GM18951 (cell line): ENCODE measurements around the gene SUGP2.

Experiments used
- POLR2A ChIP-seq: IDR thresholded peaks from 4 replicates; pipeline ENCODE4 v1.6.1; 2011; ENCODE audit warnings: mild to moderate bottlenecking; ENCODE audit not compliant: insufficient read length, insufficient read depth; ENCODE audit errors: extremely low read depth
- in situ Hi-C: fragments of 300-500 bp; cut with MboI; formaldehyde crosslinking; loops from one replicate; pipeline ENCODE4 v1.12.0; 2022; ENCODE audit warnings: low sequenced_read_pairs, mixed read lengths, inconsistent platforms; ENCODE audit not compliant: unreplicated experiment

The SUGP2 gene

DNA sequence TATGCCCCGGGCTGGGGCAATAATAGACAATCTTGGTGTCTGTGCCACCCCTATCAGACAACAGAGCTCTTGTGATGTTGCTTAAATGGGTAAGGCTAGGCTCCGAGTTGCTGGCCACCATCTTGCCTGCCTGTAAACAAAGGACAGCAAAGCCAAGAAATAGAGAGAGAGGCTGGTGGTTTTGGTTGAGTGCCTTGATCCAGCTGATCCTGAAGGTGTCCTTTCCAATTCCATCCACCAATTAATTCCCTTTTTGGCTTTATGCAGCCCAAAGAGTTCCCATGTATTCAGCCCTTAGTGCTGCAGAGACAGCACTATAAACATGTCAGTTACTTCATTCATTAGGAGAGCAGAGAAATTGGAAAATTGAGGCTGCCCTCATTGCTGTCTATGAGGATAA, 50.6 kb downstream of the SUGP2 start:
- in situ Hi-C loops: no loop called here
- no peak for TF ChIP-seq POLR2A

- in situ Hi-C loops: no loop called here
Observed at GRCh38 chr19:18980432-18981020, 52.8 kb downstream of the SUGP2 start.

GRCh38 chr19:18978616-18979015, 54.7 kb downstream of the SUGP2 start:
- in situ Hi-C loops: no loop called here
- TF ChIP-seq POLR2A: no peak

More at GRCh38 chr19:18980432-18981020, 52.8 kb downstream of the SUGP2 start:
- TF ChIP-seq POLR2A: no peak

DNA sequence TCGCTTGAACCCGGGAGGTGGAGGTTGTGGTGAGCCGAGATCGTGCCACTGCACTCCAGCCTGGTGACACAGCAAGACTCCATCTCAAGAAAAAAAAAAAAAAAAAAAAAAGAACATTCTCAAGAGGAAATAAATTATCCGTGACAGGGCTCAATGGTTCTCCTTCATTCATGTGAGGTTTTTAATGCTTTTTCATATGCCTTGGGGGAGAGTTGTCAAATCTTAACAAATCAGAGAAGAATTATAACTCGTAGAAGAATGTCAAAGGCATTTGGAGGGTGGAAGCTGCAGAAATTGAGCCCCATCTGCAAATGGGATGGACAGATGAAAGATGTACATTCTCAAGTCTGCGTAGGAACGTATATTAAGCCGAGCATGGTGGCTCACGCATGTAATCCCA, 57.4 kb downstream of the SUGP2 start:
- in situ Hi-C loops: no loop called here
- no peak for TF ChIP-seq POLR2A

GRCh38 chr19:18975011-18975410, 58.3 kb downstream of the SUGP2 start:
- in situ Hi-C loops: no loop called here
- TF ChIP-seq POLR2A: no peak

DNA sequence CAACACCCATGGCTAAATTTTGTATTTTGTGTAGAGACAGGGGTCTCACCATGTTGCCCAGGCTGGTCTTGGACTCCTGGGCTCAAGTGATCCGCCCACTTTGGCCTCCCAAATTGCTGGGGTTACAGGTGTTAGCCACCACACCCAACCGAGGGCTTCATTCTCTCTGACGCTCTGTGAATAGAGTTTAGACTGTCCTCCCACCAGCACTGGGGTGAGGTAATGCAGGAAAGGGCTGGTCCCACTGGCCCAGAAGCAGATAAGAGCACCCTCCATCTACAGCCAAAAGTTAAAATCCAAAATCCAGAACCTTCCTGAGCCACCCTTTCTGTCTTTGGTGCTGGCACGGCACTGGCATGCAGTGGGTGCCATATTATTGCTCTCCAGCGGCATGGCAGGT, 60.5 kb downstream of the SUGP2 start:
- in situ Hi-C loops: no loop called here
- TF ChIP-seq POLR2A: no peak

- TF ChIP-seq POLR2A: no peak
- in situ Hi-C loops: no loop called here
Observed at GRCh38 chr19:18972301-18972811, 61.0 kb downstream of the SUGP2 start.

DNA sequence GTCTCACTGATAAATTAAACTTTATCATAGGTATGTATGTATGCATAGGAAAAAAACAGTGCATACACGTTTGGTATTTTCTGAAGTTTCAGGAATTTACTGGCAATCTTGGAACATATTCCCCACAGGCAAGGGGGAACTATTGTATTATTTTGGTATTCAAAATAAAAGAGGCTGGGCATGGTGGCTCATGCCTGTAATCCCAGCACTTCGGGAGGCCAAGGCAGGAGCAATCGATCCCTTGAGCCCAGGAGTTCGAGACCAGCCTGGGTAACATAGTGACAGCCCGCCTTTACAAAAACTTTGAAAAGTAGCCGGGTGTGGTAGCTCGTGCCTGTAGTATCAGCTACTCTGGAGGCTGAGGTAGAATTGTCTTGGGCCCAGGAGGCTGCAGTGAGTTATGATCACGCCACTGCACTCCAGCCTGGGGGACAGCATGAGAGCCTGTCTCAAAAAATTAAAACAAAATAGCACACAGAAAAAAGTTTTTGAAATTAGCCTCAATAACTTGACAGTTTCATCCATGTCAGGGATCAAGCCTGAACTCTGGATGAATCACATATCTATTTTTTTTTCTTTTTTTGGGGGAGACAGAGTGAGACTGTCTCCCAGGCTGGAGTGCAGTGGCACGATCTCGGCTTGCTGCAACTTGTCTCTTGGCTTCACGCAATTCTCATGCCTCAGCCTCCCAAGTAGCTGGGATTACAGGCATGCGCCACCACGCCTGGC, 63.2 kb downstream of the SUGP2 start:
- in situ Hi-C loops: no loop called here

DNA sequence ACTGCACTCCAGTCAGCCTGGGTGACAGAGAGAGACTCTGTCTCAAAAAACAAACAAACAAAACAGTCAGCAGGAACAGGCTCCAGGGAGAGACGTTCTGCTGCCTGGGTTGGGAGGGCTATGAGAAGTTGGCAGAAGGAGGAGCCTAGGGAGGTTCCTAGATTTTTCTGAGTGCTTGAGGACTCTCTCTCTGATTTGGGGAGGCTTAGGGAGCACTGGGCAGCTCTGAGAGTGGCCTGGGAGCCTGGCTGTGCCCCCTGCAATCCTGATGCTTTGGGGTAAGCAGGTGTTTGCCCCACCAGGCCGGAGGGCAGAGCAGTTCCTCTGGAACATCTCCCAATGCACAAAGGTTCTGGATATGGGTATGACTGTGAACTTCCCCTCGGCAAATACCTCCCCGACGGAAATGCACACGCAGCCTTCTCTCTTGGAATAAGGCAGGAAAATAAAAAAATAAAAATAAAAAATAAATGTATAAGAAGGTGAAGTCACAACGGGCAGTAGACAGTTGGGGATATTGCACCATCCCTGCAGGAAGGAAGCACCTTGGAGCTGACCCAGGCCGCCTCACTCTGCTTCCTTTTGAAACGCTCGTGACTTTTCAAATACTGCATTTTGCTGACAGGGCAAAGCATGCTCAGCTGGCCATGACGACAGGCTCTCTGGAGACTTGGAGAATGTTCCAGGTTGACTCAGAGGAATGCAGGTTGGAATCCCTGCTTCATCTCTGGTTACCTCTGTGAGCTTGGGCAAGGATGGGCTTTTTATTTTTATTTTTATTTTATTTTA, 65.8 kb downstream of the SUGP2 start:
- TF ChIP-seq POLR2A: no peak
- in situ Hi-C loops: no loop called here

More for the DNA sequence above, 63.2 kb downstream of the SUGP2 start:
- no peak for TF ChIP-seq POLR2A

DNA sequence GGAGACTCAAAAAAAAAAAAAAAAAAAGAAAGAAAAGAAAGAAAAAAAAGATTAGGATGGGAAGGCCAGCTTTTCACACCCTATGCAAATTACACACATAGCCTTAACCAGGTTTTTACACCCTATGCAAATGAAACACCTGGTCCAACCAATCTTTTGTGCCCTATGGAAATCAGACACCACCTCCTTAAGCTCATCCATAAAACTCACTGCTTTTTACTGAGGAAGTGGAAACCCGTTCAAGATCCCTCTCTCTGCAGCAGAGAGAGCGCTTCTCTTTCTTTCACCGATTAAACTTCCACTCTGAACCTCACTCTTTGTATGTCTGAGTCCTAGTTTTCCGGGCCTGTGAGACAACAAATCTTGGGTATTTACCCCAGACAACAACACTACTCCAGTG, 67.0 kb downstream of the SUGP2 start:
- in situ Hi-C loops: no loop called here
- no peak for TF ChIP-seq POLR2A

DNA sequence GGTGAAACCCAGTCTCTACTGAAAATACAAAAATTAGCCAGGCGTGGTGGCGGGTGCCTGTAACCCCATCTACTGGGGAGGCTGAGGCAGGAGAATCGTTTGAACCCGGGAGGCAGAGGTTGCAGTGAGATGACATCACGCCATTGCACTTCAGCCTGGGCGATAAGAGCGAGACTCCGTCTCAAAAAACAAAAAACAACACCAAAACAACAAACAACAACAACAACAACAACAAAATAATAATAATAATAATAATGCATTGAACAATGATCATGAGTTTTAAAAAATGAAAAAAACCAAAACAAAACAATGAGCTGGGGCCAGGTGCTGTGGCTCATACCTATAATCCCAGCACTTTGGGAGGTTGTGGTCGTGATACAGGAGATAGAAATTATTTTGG, 69.2 kb downstream of the SUGP2 start:
- in situ Hi-C loops: no loop called here
- TF ChIP-seq POLR2A: no peak

DNA sequence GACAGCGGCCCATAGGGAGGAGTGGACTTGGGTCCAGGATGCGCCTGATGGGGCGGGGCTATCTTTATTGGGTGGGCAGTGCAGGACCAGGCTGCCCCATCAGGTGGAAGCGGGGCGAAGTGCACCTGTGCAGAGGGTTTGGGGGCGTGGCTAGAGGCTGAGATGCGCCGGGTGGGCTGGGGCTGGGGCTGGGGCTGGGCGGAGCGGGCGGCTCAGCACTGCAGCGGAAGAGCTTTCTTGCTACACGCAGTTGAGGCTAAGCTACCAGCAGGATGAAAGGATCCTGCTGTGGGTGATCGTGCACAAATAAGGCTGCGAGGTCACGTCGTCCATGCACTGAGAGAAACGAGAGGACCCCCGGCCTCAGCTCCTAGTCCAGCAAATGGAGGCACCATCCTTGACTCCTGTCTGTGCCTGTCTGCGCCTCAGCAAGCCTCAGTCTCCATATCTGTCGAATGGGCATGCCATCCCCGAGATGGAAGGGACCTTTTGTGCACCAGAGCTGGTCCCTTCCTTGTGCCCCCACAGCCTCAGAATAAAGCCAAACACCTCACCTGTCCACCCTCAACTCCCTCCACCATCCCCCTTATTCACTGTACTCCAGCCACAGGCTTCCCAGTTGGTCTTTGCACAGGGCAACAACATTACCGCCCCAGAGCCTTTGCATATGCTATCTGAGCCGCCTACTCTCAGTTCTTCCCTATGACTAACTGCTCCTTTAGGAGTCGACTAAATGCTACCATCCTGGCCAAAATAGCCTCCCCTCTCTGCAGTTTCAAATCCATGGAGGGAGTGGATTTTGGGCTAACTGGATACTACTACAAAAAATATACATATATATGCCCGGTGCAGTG, 71.3 kb downstream of the SUGP2 start:
- in situ Hi-C loops: no loop called here
- no peak for TF ChIP-seq POLR2A

DNA sequence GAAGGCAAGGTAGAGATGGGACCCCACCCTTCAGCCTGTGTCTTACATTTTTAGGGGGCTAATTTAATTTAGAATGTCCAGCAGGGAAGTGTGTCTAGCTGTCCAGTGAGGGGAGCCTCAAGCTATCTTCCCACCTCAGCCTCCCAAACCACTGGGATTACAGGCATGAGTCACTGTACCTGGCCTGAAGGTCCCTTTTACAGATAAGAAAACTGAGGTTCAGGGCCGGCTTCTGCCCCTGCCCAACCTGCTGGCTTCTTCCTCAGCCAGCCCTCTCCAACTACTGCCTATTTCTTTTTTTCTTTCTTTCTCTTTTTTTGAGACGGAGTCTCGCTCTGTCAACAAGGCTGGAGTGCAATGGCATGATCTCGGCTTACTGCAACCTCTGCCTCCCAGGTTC, 72.9 kb downstream of the SUGP2 start:
- no peak for TF ChIP-seq POLR2A
- in situ Hi-C loops: no loop called here
